Small intestine (tissue), 7 donors: ENCODE data around the gene PRODH2. TPM values are rescaled to one million over a fixed set of nuclear protein-coding genes. Genes with fewer than 3 reads are reported as not detected.
"Not testable (repeated sequence)": the region's sequence is repeated elsewhere in the genome, so short reads cannot be mapped to it uniquely, and the experiment has no call there.

Experiments used
- DNase-seq, 2 donors: peaks; one replicate each; pipeline versions ENCODE4 v3.0.0 to v3.0.0-alpha.2; 2013
- FAIRE-seq: peaks from 2 replicates; lab custom pipeline; 2012; peaks lifted over from hg19 to GRCh38; lab: Jason Lieb, UNC
- H3K27ac ChIP-seq, 3 donors: one replicate each; pipeline ENCODE4 v1.5.1; 2013; ENCODE audit warnings: low read length in 2 of 3, mild to moderate bottlenecking in 2 of 3, control low read depth in 1 of 3, inconsistent platforms in 1 of 3, low read depth in 1 of 3, moderate library complexity in 1 of 3
- H3K27me3 ChIP-seq, 3 donors: one replicate each; pipeline ENCODE4 v1.6.1; 2013; ENCODE audit warnings: low read length in 3 of 3, inconsistent platforms in 1 of 3; ENCODE audit not compliant: control insufficient read depth in 3 of 3, insufficient read depth in 3 of 3
- H3K36me3 ChIP-seq, 3 donors: one replicate each; pipeline ENCODE4 v1.6.1; 2013; ENCODE audit warnings: low read length in 3 of 3, inconsistent platforms in 1 of 3, low read depth in 1 of 3, mild to moderate bottlenecking in 1 of 3, moderate library complexity in 1 of 3; ENCODE audit not compliant: control insufficient read depth in 3 of 3, insufficient read depth in 2 of 3
- H3K4me1 ChIP-seq, 3 donors: one replicate each; pipeline ENCODE4 v1.6.1; 2013; ENCODE audit warnings: low read length in 2 of 3, inconsistent platforms in 1 of 3, low read depth in 1 of 3, mild to moderate bottlenecking in 1 of 3, moderate library complexity in 1 of 3; ENCODE audit not compliant: control insufficient read depth in 3 of 3, insufficient read depth in 2 of 3
- H3K4me3 ChIP-seq, 3 donors: one replicate each; pipeline ENCODE4 v1.5.1; 2013; ENCODE audit warnings: low read length in 3 of 3, control low read depth in 1 of 3, inconsistent platforms in 1 of 3, low read depth in 1 of 3, mild to moderate bottlenecking in 1 of 3, moderate library complexity in 1 of 3
- H3K9me3 ChIP-seq, 2 donors: one replicate each; pipeline ENCODE4 v1.6.1; 2013; ENCODE audit warnings: low read depth in 1 of 2, low read length in 1 of 2; ENCODE audit not compliant: control insufficient read depth in 2 of 2, insufficient read depth in 1 of 2
- WGBS, 3 donors: extraction: QIAGEN DNeasy Blood & Tissue Kit; methylation state at CpG; one replicate each; pipeline ENCODE4 v1.1.7; 2013; 5-methylcytosine and 5-hydroxymethylcytosine counted together
- polyA plus RNA-seq, 4 donors: library from polyadenylated mRNA; stranded (reverse) in 3 of 4; unstranded in 1 of 4; fragments of 200-250 nt in 3 of 4; fragments of 120-200 nt in 1 of 4; gene quantifications; one replicate each; pipeline versions ENCODE4 v1.2.1 to v1.2.3, GENCODE V29; 2013
- donor health status: healthy with polysubstance abuse.
- donor health status: control.
- donor health status: control.
- donor health status: Bipolar disorder and iron deficiency.
- donor health status: healthy.

PRODH2 gene
- polyA plus RNA-seq, 4 donors = 0.24 to 0.54 TPM; not detected in 2

DNA sequence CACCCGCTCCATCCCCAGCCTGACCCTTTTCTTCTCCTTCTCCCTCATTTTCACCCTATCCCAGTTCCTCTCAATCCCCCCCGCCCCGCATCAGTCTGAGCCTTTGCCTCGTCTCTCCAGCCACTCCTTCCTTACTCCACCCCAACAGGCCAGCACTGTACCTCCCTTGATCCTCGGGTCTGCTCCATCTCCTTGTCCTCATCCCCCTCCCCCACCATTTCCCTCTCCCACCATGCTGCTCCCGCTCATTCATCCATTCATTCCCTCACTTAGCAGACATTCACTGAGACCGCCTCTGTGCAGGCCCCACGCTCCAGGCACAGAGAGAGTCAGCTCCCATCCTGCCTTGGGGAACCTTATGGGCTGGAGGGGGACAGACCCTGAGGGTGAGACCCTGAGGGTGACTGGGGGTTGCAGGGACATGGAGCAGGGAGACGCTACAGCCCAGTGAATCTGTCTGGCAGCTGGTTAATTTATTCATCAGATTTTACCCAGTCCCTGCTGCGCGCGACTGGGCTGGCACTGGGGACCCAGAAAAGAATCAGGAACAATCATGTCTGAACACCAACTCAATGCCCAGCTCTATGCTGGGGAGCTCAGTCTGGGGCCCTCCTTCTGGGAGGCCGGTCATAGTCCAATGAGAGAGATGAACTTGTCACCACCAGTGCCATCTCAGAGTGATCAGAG is 36.4 kb downstream of the PRODH2 start:
- peaks cover 0 to 12% (median 0%) of the 10 kb centered on the region in 3 donors for H3K4me1 ChIP-seq
- peak overlapping the region in 2 of 3 donors; percentile 59 to 76 for H3K4me3 ChIP-seq
- 57 to 60% (median 60%) methylated on average over 12 to 13 of the region's 13 CpGs for WGBS, 3 donors
- FAIRE-seq = no peak
- no peaks in the 10 kb centered on the region for H3K27me3 ChIP-seq
- no peaks in the 10 kb centered on the region for H3K9me3 ChIP-seq
- no peak for DNase-seq
- peaks cover 0 to 29% (median 4%) of the 10 kb centered on the region in 3 donors for H3K36me3 ChIP-seq
- H3K27ac ChIP-seq = no peak overlapping the region

GRCh38 chr19:35775298-35776101 is 37.1 kb downstream of the PRODH2 start, which contains the start of gene ARHGAP33:
Gene ARHGAP33, plus strand, starts transcription at chr19:35775564. Its CDS starts 95 bp downstream, at chr19:35775659.
- Histone ChIP-seq H3K27me3 (no peaks in the 10 kb centered on the region), H3K27ac (no peak within 1 kb of the TSS), H3K9me3 (no peaks in the 10 kb centered on the region), H3K36me3 (peaks cover 0 to 23% (median 4%) of the 10 kb centered on the region in 3 donors), H3K4me1 (peaks cover 0 to 12% (median 0%) of the 10 kb centered on the region in 3 donors), H3K4me3 (peak within 1 kb of the TSS; percentile 59 to 76 (median 75))
- DNase-seq = peak; percentile 98 to 99
- 1% methylated on average over 19 to 82 of the region's 82 CpGs for WGBS, 3 donors
- no peak for FAIRE-seq

GRCh38 chr19:35775046-35775297 is 37.7 kb downstream of the PRODH2 start:
- FAIRE-seq = no peak
- Histone ChIP-seq H3K4me3 (peak overlapping the region in 2 of 3 donors; percentile 8 to 75), H3K27me3 (no peaks in the 10 kb centered on the region), H3K36me3 (peaks cover 0 to 18% (median 0%) of the 10 kb centered on the region in 3 donors), H3K9me3 (no peaks in the 10 kb centered on the region), H3K4me1 (peaks cover 0 to 12% (median 0%) of the 10 kb centered on the region in 3 donors), H3K27ac (no peak overlapping the region)
- WGBS, 3 donors = 17 to 38% (median 33%) methylated on average over 9 of the region's 9 CpGs
- DNase-seq = no peak

GRCh38 chr19:35774274-35775045 is 38.2 kb downstream of the PRODH2 start:
- WGBS, 3 donors = 31 to 55% (median 41%) methylated on average over 16 of the region's 16 CpGs
- DNase-seq = no peak
- no peak overlapping the region for H3K27ac ChIP-seq
- FAIRE-seq = no peak
- H3K4me1 ChIP-seq = peaks cover 0 to 12% (median 0%) of the 10 kb centered on the region in 3 donors
- H3K9me3 ChIP-seq = no peaks in the 10 kb centered on the region
- H3K4me3 ChIP-seq = no peak overlapping the region
- H3K36me3 ChIP-seq = peaks cover 0 to 17% (median 0%) of the 10 kb centered on the region in 3 donors
- H3K27me3 ChIP-seq = no peaks in the 10 kb centered on the region

DNA sequence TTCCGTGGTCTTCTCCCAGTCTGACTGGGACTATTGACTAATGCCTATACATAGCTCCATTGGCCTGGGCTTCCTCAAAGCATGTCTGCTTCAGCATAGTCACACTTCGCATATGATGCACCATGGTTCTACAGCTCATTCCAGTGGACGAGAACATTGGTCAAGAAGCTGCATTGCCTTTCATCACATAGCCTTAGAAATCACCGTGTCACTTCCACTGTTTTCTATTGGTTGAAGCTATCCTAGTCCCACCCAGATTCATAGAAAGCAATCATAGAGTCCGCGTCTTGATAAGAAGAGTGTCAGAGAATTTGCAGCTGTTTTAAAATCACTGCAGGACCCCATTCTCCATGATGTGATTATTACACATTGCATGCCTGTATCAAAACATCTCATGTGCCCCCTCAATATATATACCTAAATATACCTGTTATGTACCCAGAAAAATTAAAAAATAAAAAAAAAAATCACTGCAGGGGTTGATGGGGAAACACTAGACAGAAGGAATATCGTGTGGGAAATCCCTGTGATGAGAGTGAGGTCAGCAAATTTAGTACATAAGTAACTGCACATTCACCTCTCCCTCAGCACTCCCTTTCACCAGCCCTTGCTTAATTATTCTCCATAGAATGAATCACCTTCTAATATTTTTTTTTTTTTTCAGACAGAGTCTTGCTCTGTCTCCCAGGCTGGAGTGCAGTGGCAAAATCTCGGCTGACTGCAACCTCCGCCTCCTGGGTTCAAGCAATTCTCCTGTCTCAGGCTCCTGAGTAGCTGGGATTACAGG is 39.4 kb downstream of the PRODH2 start:
- Histone ChIP-seq H3K27ac (no peak overlapping the region), H3K27me3 (no peaks in the 10 kb centered on the region), H3K4me3 (no peak overlapping the region), H3K36me3 (peaks cover 0 to 13% (median 0%) of the 10 kb centered on the region in 3 donors), H3K4me1 (peaks cover 0 to 12% (median 0%) of the 10 kb centered on the region in 3 donors), H3K9me3 (no peaks in the 10 kb centered on the region)
- no peak for FAIRE-seq
- DNase-seq = no peak
- WGBS, 3 donors = 32 to 62% (median 48%) methylated on average over 9 of the region's 9 CpGs

GRCh38 chr19:35772362-35772761 is 40.3 kb downstream of the PRODH2 start:
- not testable (repeated sequence) for H3K27ac ChIP-seq, FAIRE-seq, H3K9me3 ChIP-seq, H3K36me3 ChIP-seq, DNase-seq, H3K4me3 ChIP-seq, H3K27me3 ChIP-seq
- 85 to 92% (median 92%) methylated on average over 5 of the region's 5 CpGs for WGBS, 3 donors
- peaks cover 0 to 12% (median 0%) of the 10 kb centered on the region in 3 donors for H3K4me1 ChIP-seq

DNA sequence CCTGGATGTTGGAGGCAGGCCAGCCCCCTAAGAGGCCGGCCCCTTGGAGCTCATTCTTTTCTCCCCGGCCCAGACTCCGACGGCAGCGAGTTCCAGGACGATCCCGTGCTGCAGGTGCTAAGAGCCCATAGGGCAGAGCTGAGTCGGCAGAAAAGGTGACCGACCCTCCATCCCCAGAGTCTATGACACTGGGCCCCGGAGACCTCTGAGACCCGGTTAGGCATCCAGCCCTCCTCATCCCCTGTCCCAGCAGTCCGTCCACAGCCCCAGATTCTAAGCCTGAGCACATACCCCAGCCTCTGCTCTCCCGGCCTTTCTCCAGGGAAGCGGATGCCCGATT is 44.6 kb downstream of the PRODH2 start:
- Histone ChIP-seq H3K4me1 (no peaks in the 10 kb centered on the region), H3K27me3 (no peaks in the 10 kb centered on the region), H3K4me3 (no peak overlapping the region), H3K36me3 (peaks cover 5 to 37% (median 7%) of the 10 kb centered on the region in 3 donors), H3K27ac (no peak overlapping the region), H3K9me3 (no peaks in the 10 kb centered on the region)
- 78 to 94% (median 85%) methylated on average over 15 of the region's 15 CpGs for WGBS, 3 donors
- no peak for FAIRE-seq
- DNase-seq = no peak
